ENCODE data around the gene CCDC71L.

Gene CCDC71L

DNA sequence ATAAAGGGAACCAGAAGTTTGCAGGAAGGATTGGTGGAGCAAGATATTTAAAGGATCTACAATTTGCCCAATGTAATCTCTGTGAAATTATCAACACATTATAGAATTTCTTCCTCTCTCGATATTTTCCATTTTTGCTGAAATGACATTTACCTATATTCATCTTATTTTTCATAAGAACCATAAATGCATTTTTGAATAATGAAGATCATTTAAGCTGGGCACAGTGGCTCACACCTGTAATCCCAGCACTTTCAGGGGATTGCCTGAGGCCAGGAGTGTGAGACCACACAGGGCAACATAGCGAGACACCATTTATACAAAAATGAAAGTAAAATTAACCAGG is 37.7 kb downstream of the CCDC71L start:
- TF ChIP-seq, protein P1, sequence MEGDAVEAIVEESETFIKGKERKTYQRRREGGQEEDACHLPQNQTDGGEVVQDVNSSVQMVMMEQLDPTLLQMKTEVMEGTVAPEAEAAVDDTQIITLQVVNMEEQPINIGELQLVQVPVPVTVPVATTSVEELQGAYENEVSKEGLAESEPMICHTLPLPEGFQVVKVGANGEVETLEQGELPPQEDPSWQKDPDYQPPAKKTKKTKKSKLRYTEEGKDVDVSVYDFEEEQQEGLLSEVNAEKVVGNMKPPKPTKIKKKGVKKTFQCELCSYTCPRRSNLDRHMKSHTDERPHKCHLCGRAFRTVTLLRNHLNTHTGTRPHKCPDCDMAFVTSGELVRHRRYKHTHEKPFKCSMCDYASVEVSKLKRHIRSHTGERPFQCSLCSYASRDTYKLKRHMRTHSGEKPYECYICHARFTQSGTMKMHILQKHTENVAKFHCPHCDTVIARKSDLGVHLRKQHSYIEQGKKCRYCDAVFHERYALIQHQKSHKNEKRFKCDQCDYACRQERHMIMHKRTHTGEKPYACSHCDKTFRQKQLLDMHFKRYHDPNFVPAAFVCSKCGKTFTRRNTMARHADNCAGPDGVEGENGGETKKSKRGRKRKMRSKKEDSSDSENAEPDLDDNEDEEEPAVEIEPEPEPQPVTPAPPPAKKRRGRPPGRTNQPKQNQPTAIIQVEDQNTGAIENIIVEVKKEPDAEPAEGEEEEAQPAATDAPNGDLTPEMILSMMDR (IDR thresholded peaks at IDR 0.05; ENCODE audit: low read depth, low read length) = no peak
- H3K4me3 ChIP-seq (replicated peaks in 1 of 2; ENCODE audit: low read depth in 2 of 2, low read length in 2 of 2) = no peak overlapping the region
- no peak for DNase-seq (ENCODE audit: low read depth in 2 of 2)

DNA sequence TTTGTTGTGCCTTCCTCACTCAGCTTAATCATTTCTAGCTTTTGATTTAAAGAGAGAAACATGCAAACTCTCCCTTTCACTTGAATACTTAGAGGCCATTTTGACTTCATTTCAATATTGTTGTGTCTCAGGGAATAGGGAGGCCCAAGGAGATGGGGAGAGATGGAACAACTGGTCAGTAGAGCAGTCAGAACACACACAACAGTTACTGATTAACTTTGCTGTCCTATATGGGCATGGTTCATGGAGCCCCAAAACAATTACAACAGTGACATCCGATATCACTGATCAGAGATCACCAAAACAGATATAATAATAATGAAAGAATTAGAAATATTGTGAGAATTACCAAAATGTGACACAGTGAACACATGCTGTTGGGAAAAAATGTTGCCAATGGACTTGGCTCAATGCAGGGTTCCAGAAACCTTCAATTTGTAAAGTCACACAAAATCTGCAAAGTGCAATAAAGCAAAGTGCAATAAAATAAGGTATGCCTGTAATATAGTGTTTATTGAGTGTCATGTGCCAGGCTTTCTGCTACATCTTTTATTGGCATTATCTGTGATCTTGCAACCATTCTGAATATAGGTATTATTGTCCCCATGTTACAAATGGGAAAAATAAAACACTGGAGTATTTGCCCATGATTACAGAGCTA is 38.2 kb downstream of the CCDC71L start:
- H3K4me3 ChIP-seq (replicated peaks in 1 of 2; ENCODE audit: low read depth in 2 of 2, low read length in 2 of 2) = no peak overlapping the region
- TF ChIP-seq, protein P1 (IDR thresholded peaks at IDR 0.05; ENCODE audit: low read depth, low read length) = no peak
- DNase-seq (ENCODE audit: low read depth in 2 of 2) = no peak

DNA sequence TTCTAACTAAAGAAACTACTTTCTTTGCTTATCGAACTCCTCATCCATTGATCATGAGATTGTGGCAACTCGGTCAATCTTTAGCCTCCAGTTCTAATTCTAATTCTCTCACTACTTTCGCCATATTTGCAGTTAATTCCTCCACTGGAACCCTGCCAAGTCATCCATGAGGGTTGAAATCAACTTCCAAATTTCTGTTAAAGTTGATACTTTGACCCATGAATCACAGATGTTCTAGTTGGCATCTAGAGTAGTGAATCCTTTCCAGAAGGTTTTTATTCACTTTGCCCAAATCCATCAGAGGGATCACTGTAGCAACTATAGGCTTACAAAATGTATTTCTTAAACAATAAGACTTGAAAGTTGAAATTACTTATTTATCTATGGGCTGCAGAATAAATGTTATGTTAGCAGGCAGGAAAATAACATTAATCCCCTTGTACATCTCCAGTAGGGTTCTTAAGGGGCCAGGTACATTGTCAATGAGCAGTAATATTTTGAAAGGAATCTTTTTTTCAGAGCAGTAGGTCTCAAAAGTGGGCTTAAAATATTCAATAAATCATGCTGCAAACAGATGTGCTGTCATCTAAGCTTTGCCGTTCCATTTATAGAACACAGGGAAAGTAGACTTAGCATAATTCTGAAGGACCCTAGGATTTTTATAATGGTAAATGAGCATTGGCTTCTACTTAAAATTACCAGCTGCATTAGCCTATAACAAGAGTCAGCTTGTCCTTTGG is 39.4 kb downstream of the CCDC71L start:
- no peak overlapping the region for H3K4me3 ChIP-seq (replicated peaks in 1 of 2; ENCODE audit: low read depth in 2 of 2, low read length in 2 of 2)
- no peak for DNase-seq (ENCODE audit: low read depth in 2 of 2)
- TF ChIP-seq, protein P1 (IDR thresholded peaks at IDR 0.05; ENCODE audit: low read depth, low read length) = no peak

DNA sequence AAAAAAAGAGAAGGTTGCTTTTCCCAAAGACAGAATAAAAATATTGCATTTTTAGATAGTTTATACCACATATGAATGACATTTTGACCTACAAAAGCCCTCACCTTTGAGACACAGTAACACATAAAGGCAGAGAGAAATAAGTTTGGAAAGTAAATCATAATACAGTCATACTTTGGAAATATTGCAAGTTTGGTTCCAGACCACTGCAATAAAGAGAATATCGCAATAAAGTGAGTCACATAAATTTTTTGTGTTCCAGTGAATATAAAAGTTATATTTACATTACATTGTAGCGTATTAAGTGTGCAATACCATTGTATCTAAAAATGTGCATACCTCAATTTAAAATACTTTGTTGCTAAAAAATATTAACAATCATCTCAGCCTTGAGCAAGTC is 40.3 kb downstream of the CCDC71L start:
- no peak overlapping the region for H3K4me3 ChIP-seq (replicated peaks in 1 of 2; ENCODE audit: low read depth in 2 of 2, low read length in 2 of 2)
- TF ChIP-seq, protein P1 (IDR thresholded peaks at IDR 0.05; ENCODE audit: low read depth, low read length) = no peak
- DNase-seq (ENCODE audit: low read depth in 2 of 2) = peak in 1 of 2 donors; percentile 50

DNA sequence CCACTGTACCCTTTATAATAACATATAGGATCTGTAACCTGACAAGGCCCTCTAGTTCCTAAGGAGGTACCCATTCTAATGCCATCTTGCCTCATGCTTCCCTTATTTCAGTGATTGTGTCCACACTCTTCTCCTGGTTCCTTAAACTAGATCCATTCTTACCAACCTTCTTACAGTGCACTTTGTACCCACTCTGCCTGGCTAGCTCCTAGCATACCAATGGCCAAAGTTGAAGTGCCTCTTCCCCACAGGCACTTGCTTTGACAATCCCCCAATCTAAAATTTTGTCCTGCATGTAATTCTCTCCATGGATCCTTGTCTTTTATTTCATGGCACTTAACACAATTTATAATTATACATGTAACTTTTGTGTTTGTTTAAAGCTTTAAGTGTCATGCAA is 40.9 kb downstream of the CCDC71L start:
- no peak overlapping the region for H3K4me3 ChIP-seq (replicated peaks in 1 of 2; ENCODE audit: low read depth in 2 of 2, low read length in 2 of 2)
- TF ChIP-seq, protein P1 (IDR thresholded peaks at IDR 0.05; ENCODE audit: low read depth, low read length) = no peak
- no peak for DNase-seq (ENCODE audit: low read depth in 2 of 2)

DNA sequence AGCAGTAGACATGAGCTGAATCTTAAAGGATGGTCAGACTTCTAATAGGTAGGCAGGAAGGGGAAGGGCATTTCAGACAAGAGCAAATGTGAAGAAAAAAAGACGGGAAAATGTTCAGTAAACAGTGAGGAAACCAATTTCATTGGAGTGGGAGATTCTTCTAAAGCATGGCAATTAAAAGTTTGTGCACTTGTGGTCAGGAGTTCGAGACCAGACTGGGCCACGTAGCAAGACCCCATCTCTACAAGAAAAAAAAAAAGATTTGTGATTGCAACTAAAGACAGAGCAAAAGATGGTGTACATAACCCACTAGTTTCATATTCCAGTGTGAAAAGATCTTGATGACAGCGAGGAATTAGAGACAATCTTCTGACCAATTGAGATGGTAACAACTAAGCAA is 41.7 kb downstream of the CCDC71L start:
- no peak overlapping the region for H3K4me3 ChIP-seq (replicated peaks in 1 of 2; ENCODE audit: low read depth in 2 of 2, low read length in 2 of 2)
- TF ChIP-seq, protein P1 (IDR thresholded peaks at IDR 0.05; ENCODE audit: low read depth, low read length) = no peak
- no peak for DNase-seq (ENCODE audit: low read depth in 2 of 2)
